GM15510 (cell line): ENCODE measurements around the gene FLT3.

ENCODE experiments used
- POLR2A ChIP-seq: IDR thresholded peaks from 3 replicates; pipeline ENCODE4 v1.6.1; 2011; ENCODE audit warnings: borderline replicate concordance; ENCODE audit not compliant: insufficient read length; ENCODE audit errors: extremely low read depth

Gene FLT3

GRCh38 chr13:28001837-28002473, 98.4 kb downstream of the FLT3 start:
- TF ChIP-seq POLR2A, result no peak

DNA sequence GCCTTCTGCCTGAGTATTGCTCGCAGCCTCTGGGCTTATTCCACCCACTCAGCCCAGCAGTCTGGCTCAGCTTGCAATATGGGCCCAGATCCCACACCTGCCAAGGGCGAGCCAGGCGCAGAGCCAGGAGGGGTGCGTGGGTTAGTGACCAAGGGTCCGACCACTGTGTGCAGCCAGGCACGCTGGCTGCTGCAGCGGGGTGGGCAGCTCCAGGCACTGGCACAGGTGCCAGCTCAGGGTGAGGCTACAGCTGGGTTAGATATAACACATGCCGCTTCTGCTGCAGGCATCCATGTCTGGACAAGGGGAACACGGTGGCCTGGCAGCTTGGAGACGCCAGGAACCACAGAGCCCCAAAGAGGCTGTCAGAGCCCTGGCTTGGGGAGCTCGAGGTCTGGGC, 99.3 kb downstream of the FLT3 start:
- TF ChIP-seq POLR2A, result no peak

GRCh38 chr13:28000567-28000966, 99.8 kb downstream of the FLT3 start:
- TF ChIP-seq POLR2A, result no peak

GRCh38 chr13:27997904-27998522, 102.4 kb downstream of the FLT3 start:
- no peak for TF ChIP-seq POLR2A

DNA sequence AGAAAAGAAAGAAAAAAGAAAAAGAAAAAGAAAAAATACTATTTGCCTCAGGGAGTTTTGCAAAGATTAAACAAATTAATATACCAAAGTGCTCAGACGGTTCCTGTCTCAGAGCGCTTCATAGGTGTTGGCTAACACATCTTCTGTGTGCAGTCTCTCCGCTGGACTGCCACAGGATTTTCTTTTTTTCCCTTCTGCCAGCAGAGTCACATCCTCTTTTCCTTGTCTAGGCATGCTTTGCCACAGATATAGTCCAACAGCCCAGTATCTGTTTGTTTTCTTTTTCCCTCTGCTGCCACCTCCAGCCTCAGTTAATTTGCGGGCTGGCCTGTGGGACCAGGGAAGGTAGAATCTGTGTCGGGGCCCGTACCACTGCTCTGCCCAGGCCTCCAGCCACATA, 108.5 kb downstream of the FLT3 start:
- no peak for TF ChIP-seq POLR2A

DNA sequence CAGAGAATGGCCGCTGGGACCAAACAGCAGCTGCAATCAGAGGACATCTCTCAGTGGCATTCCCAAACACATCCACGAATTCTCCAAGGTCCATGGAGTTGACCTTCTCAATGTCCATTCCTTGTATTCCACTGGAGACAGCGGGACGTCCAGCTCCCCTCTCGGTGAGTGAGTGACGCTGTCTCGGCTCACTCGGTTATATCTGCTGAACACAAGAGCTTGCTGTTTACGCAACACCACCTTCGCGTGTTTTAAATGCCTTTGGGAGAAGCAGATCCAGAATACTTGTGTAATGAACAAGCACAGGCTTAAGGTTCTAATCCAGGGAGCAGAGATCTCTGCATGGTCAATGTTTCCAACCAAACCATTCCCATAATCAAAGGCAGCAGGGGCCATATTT, 111.9 kb downstream of the FLT3 start, which contains the start of gene URAD:
TSS of gene URAD (minus strand) at position 174 of the 400 bp plus-strand sequence. CDS start at position 118, 56 bp downstream.
- TF ChIP-seq POLR2A, result no peak

DNA sequence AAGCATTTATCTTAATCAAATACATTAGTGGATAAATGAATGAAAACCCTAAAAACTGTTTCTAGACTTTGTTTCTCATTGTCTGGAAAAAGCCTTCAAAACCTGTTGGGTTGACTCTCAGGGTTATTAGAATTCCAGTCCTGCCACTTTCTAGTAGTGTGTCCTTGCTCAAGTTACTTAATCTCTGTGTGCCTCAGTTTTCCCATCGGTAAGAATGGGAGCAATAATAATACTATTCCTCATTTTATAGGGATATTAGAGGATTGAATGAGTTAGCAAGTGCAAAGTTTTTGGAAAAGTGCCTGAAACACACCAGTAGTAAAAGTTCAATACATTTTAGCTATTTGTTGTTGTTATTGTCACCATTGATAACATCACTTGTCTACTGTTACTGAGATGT, 114.8 kb downstream of the FLT3 start:
- no peak for TF ChIP-seq POLR2A

DNA sequence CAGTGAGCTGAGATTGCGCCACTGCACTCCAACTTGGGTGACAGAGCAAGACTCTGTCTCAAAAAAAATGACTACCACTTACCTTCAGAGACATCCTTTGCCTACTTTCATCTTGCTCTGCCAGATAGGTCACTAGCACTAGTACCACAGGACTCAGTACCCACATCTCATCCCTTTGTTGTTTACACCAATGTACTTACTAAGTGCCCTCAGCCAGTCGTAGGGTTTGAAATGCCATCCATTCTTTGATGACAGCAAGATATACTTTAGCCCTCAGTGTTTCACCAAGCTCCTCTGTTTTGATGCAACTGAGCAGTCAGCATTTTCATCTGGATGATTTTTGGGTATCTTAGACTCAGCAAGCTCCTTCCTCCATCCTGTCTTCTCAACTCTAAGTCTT, 118.0 kb downstream of the FLT3 start:
- TF ChIP-seq POLR2A, result no peak

GRCh38 chr13:27981006-27981708, 119.2 kb downstream of the FLT3 start:
- no peak for TF ChIP-seq POLR2A

GRCh38 chr13:27980280-27980998, 119.9 kb downstream of the FLT3 start:
- TF ChIP-seq POLR2A, result no peak

DNA sequence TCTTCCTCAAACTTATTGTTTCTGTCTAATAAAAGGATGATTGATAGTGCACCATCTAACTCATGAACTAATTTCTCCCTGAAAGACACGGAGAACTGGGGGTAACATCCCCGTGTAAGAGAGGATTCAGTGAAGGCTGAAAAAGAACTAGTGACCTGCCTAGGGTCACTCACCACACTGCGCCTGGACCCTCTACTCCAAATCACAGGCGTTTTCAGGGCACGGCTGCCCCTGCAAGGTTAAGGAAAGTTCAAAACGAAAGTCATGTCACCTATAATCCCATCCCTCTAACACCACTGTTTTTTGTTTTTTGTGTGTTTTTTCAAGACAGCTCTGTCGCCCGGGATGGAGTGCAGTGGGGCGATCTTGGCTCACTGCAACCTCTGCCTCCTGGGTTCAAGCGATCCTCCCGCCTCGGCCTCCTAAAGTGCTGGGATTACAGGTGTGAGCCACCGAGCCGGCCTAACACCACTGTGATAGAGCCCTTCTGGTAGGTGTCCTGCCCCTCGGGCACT, 120.6 kb downstream of the FLT3 start:
- TF ChIP-seq POLR2A, result no peak

GRCh38 chr13:27979001-27979643, 121.3 kb downstream of the FLT3 start:
- no peak for TF ChIP-seq POLR2A

- TF ChIP-seq POLR2A, result no peak
These were observed 121.9 kb downstream of the FLT3 start for GRCh38 chr13:27978301-27978968.
